K562 (cell line): Measurements from ENCODE around the gene SPIRE1. TPM values are rescaled to one million over a fixed set of nuclear protein-coding genes. Genes with fewer than 3 reads are reported as not detected.
A peak's percentile ranks its signal among the peaks of the same experiment; 100 is the strongest.
"Not testable (repeated sequence)": the region's sequence is repeated elsewhere in the genome, so short reads cannot be mapped to it uniquely, and the experiment has no call there.

Experiments used
- ATAC-seq: fragments of 200-7000 bp; cut with Tn5 transposase; 3 replicates; pipeline ENCODE4 v1.9.1; 2020; ENCODE audit warnings: moderate library complexity
- BruUV-seq: library from RNA; stranded (reverse); fragments of 400-500 nt; replicated peaks from 2 replicates; lab custom pipeline; 2021; lab: Mats Ljungman, UMichigan
- CTCF ChIA-PET: fragments of 300-600 bp; formaldehyde crosslinking; extraction: SDS; loops from one replicate; lab custom pipeline; 2021; ENCODE audit warnings: low intra/inter-chr PET ratio; lab: Yijun Ruan, JAX
- POLR2A ChIA-PET: fragments of 300-600, 350-650 bp; sonication (Branson Sonifier 250); formaldehyde crosslinking; extraction: SDS; loops from one replicate; lab custom pipeline; 2021; ENCODE audit warnings: antibody characterized with exemption, inconsistent platforms; lab: Yijun Ruan, JAX
- DNase-seq, 4 experiments: peaks; one replicate each; pipeline versions ENCODE4 v3.0.0 to v3.0.0-alpha.2; 2011 to 2018; ENCODE audit warnings: low spot score in 3 of 4, mixed read lengths in 3 of 4; ENCODE audit errors: extremely low read depth in 1 of 4
- FAIRE-seq: peaks from 2 replicates; lab custom pipeline; 2011; peaks lifted over from hg19 to GRCh38; lab: Jason Lieb, UNC
- H2AFZ ChIP-seq: 2 replicates; pipeline ENCODE4 v1.6.0; 2011; ENCODE audit warnings: low read depth, low read length, control low read depth, inconsistent platforms
- H3K27ac ChIP-seq: fragments of 200-600 bp; 3 replicates; pipeline ENCODE4 v1.8.0; 2011; ENCODE audit warnings: low read depth, mild to moderate bottlenecking, control low read depth, inconsistent platforms, low read length, moderate library complexity, mixed read lengths; ENCODE audit errors: extremely low read depth
- H3K27me3 ChIP-seq, 2 experiments: fragments of 300-600 bp in 1 of 2; 2 replicates in 1 of 2; 3 replicates in 1 of 2; pipeline versions ENCODE4 v1.6.0 to v1.8.0; 2011; ENCODE audit warnings: inconsistent platforms in 2 of 2, low read length in 2 of 2, mild to moderate bottlenecking in 1 of 2, mixed read lengths in 1 of 2, moderate library complexity in 1 of 2; ENCODE audit not compliant: control insufficient read depth in 2 of 2, insufficient read depth in 2 of 2
- H3K36me3 ChIP-seq: fragments of 300-600 bp; 3 replicates; pipeline ENCODE4 v1.8.0; 2011; ENCODE audit warnings: mild to moderate bottlenecking, low read length, inconsistent platforms; ENCODE audit not compliant: control insufficient read depth, insufficient read depth
- H3K4me1 ChIP-seq, 2 experiments: fragments of 200-600 bp in 1 of 2; replicated peaks in 1 of 2; 2 replicates in 1 of 2; 3 replicates in 1 of 2; pipeline versions ENCODE4 v1.5.1 to v1.8.0; 2011; ENCODE audit warnings: inconsistent platforms in 2 of 2, low read length in 2 of 2, mild to moderate bottlenecking in 1 of 2, mixed read lengths in 1 of 2, moderate library complexity in 1 of 2; ENCODE audit not compliant: control insufficient read depth in 2 of 2, insufficient read depth in 2 of 2
- H3K4me2 ChIP-seq: 2 replicates; pipeline ENCODE4 v1.6.1; 2011; ENCODE audit warnings: low read length, control low read depth, inconsistent platforms, mixed read lengths; ENCODE audit not compliant: insufficient read depth
- H3K4me3 ChIP-seq: fragments of 200-600 bp; sonication (generic), shearing (Covaris generic); 2 replicates; pipeline ENCODE4 v1.5.1; 2016; ENCODE audit warnings: control low read depth, inconsistent platforms
- H3K79me2 ChIP-seq: fragments of 200-600 bp; 3 replicates; pipeline ENCODE4 v1.8.0; 2011; ENCODE audit warnings: low read length, inconsistent platforms; ENCODE audit not compliant: control insufficient read depth, insufficient read depth
- H3K9ac ChIP-seq, 2 experiments: 2 replicates each; pipeline versions ENCODE4 v1.6.0 to v1.6.1; 2011; ENCODE audit warnings: low read depth in 2 of 2, low read length in 2 of 2, control low read depth in 1 of 2, inconsistent platforms in 1 of 2, mild to moderate bottlenecking in 1 of 2, mixed read lengths in 1 of 2; ENCODE audit not compliant: insufficient read depth in 1 of 2
- H3K9me1 ChIP-seq: one replicate; pipeline ENCODE4 v1.6.0; 2011; ENCODE audit warnings: inconsistent platforms, mild to moderate bottlenecking, low read length, moderate library complexity; ENCODE audit not compliant: control insufficient read depth, insufficient read depth
- H3K9me3 ChIP-seq: replicated peaks from 2 replicates; pipeline ENCODE4 v1.5.1; 2011; ENCODE audit warnings: low read depth, low read length, inconsistent platforms; ENCODE audit not compliant: control insufficient read depth, insufficient read depth
- H4K20me1 ChIP-seq: replicated peaks from 2 replicates; pipeline ENCODE4 v1.6.1; 2011; ENCODE audit warnings: low read length, inconsistent platforms, mixed read lengths; ENCODE audit not compliant: control insufficient read depth, insufficient read depth
- ATF3 ChIP-seq, 2 experiments: fragments of 450-650 bp in 1 of 2; sonication (generic) in 1 of 2; formaldehyde crosslinking in 1 of 2; IDR thresholded peaks in 1 of 2; conservative IDR thresholded peaks in 1 of 2; 2 replicates each; pipeline versions ENCODE4 v1.6.1 to v1.8.1; 2016 to 2023; ENCODE audit warnings: mild to moderate bottlenecking in 2 of 2, moderate library complexity in 2 of 2, inconsistent platforms in 1 of 2, missing genetic modification reagents in 1 of 2
- CHAMP1 ChIP-seq: fragments of 450-650 bp; IDR thresholded peaks from 2 replicates; pipeline ENCODE4 v1.6.1; 2016; ENCODE audit warnings: mild to moderate bottlenecking
- EHMT2 ChIP-seq: fragments of 450-650 bp; IDR thresholded peaks from 2 replicates; pipeline ENCODE4 v1.6.1; 2018; ENCODE audit warnings: antibody characterized with exemption
- EP400 ChIP-seq: fragments of 450-650 bp; IDR thresholded peaks from 2 replicates; pipeline ENCODE4 v1.6.1; 2017; ENCODE audit warnings: antibody characterized with exemption, mild to moderate bottlenecking, moderate library complexity
- NFIC ChIP-seq: fragments of 450-650 bp; IDR thresholded peaks from 2 replicates; pipeline ENCODE4 v1.6.1; 2017; ENCODE audit warnings: mild to moderate bottlenecking, inconsistent platforms
- NFIX ChIP-seq: fragments of 250-450 bp; sonication (Bioruptor Pico); IDR thresholded peaks from 2 replicates; pipeline ENCODE4 v1.4.0; 2020; ENCODE audit warnings: low read depth, mild to moderate bottlenecking, moderate library complexity
- SMAD1 ChIP-seq: fragments of 150-350 bp; IDR thresholded peaks from 2 replicates; pipeline ENCODE4 v1.6.1; 2014; ENCODE audit warnings: low read length, low read depth; ENCODE audit not compliant: partially characterized antibody
- TRIM24 ChIP-seq, 2 experiments: fragments of 450-650 bp; IDR thresholded peaks; 2 replicates each; pipeline ENCODE4 v1.6.1; 2016
- ZBTB33 ChIP-seq: sonication (generic); formaldehyde crosslinking; IDR thresholded peaks from 2 replicates; pipeline ENCODE4 v1.8.1; 2023; ENCODE audit warnings: mild to moderate bottlenecking, missing genetic modification reagents
- WGBS: fragments of 100-300 bp; shearing (Covaris generic); methylation state at CpG from one replicate; pipeline ENCODE4 v1.1.6; 2016; ENCODE audit warnings: low coverage, mixed read lengths; ENCODE audit not compliant: insufficient coverage; ENCODE audit errors: missing lambda C conversion rate; 5-methylcytosine and 5-hydroxymethylcytosine counted together
- in situ Hi-C: fragments of 300-500 bp; cut with MboI; formaldehyde crosslinking; loops from 4 replicates; pipeline ENCODE4 v1.15.0; 2018; ENCODE audit warnings: inconsistent platforms, mixed read lengths
- intact Hi-C: fragments of 100-400 bp; cut with micrococcal nuclease; formaldehyde crosslinking; loops from 2 replicates; pipeline ENCODE4 v1.14.2; 2022
- polyA plus RNA-seq, 8 experiments: library from polyadenylated mRNA; depleted of rRNA in 4 of 8; stranded (reverse) in 5 of 8; unstranded in 3 of 8; fragments of >200 nt; fragmentation: Nextera tagmentation in 2 of 8; fragmentation: Illumina TruSeq in 1 of 8; extraction: Ambion mirVana in 2 of 8; extraction: Trizol in 1 of 8; gene quantifications; 2 replicates each; pipeline versions ENCODE4 v1.2.1 to v1.2.3, GENCODE V29; 2011 to 2014; ENCODE audit warnings: inconsistent platforms in 1 of 8, missing spikeins in 1 of 8
- total RNA-seq, 7 experiments: library from RNA; depleted of rRNA in 6 of 7; stranded (reverse); fragments of >200 nt in 6 of 7; fragmentation: Illumina TruSeq in 2 of 7; extraction: Trizol in 2 of 7; gene quantifications; 2 replicates each; pipeline versions ENCODE4 v1.2.1 to v1.2.3, GENCODE V29; 2011 to 2021; ENCODE audit warnings: low replicate concordance in 1 of 7

Gene SPIRE1
- total and polyA plus RNA-seq, 9 of the 15 experiments (the other 6 are each of a cell fraction or from before 2014, with no cell fraction given), result 2.9 to 14.0 (median 10.2) TPM

DNA sequence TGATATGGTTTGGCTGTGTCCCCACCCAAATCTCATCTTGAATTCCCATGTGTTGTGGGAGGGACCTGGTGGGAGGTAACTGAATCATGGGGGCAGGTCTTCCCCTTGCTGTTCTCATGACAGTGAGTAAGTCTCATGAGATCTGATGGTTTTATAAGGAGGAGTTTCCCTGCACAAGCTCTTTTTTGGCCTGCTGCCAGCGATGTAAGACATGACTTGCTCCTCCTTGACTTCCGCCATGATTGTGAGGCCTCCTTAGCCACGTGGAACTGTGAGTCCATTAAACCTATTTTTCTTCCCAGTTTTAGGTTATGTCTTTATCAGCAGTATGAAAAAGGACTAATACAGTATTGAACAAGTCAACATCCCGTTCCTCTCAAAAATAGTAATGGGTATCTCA lies 118.7 kb downstream of the SPIRE1 start:
- ChIA-PET CTCF (interaction anchor here (1.6 kb wide), 1 partner anchor 121 kb away, joined by 14 read pairs; no protein-coding TSS in a partner anchor), POLR2A (interaction anchor here (0.8 to 1.3 kb wide), 2 partner anchors 9 to 18 kb away, joined by 3 to 4 read pairs; no protein-coding TSS in a partner anchor)
- FAIRE-seq; H4K20me1 ChIP-seq; H3K27me3 ChIP-seq; in situ Hi-C loops; H3K4me2 ChIP-seq; H3K9me3 ChIP-seq; H3K79me2 ChIP-seq; H3K36me3 ChIP-seq; H3K4me3 ChIP-seq; H3K9ac ChIP-seq; H2AFZ ChIP-seq; intact Hi-C loops; ATAC-seq; H3K27ac ChIP-seq; H3K9me1 ChIP-seq; BruUV-seq; H3K4me1 ChIP-seq; TF ChIP-seq ATF3 (CRISPR knock-in tag; conservative IDR thresholded peaks at IDR 0.05): not testable (repeated sequence)
- TF ChIP-seq TRIM24 (IDR thresholded peaks at IDR 0.05) (peak in 1 of 2 experiments; percentile 54; a peak in 2 of 4 replicates), NFIX (CRISPR knock-in tag) (peak; percentile 78), SMAD1 (peak; percentile 39), ATF3 (IDR thresholded peaks at IDR 0.05) (0 out of 2 replicates have a peak, but pooled peaks have one; percentile 11), ZBTB33 (CRISPR knock-in tag) (0 out of 2 replicates have a peak, but pooled peaks have one; percentile 9), EHMT2 (0 out of 2 replicates have a peak, but pooled peaks have one; percentile 57), NFIC (peak; percentile 99), CHAMP1 (peak; percentile 86), EP400 (peak; percentile 28; the same call in 1 of the 2 replicates)
- WGBS, result 71% methylated on average over 4 of the region's 4 CpGs
- peak in 1 of 4 experiments; percentile 55 for DNase-seq
